H9 (cell line): Measurements from ENCODE around the gene RNF113B. TPM values are rescaled to one million over a fixed set of nuclear protein-coding genes. Genes with fewer than 3 reads are reported as not detected.

Source experiments
- DNase-seq: peaks from one replicate; pipeline ENCODE4 v3.0.0-alpha.2; 2017
- H2AFZ ChIP-seq: one replicate; pipeline ENCODE4 v1.6.1; 2013; ENCODE audit warnings: mild to moderate bottlenecking, low read length, control low read depth, moderate library complexity
- H2AK5ac ChIP-seq: 2 replicates; pipeline ENCODE4 v1.6.1; 2013; ENCODE audit warnings: low read length, control low read depth, mixed read lengths; ENCODE audit not compliant: insufficient read length
- H2BK120ac ChIP-seq: one replicate; pipeline ENCODE4 v1.6.1; 2013; ENCODE audit warnings: low read depth, mild to moderate bottlenecking, low read length, control low read depth, inconsistent platforms; ENCODE audit not compliant: poor library complexity, severe bottlenecking
- H2BK12ac ChIP-seq: 2 replicates; pipeline ENCODE4 v1.6.1; 2013; ENCODE audit warnings: low read length, control low read depth, mixed read lengths, low read depth; ENCODE audit not compliant: insufficient read length
- H2BK15ac ChIP-seq: 2 replicates; pipeline ENCODE4 v1.6.1; 2013; ENCODE audit warnings: low read depth, low read length, control low read depth
- H2BK20ac ChIP-seq: one replicate; pipeline ENCODE4 v1.6.1; 2013; ENCODE audit warnings: low read depth, mild to moderate bottlenecking, low read length, control low read depth, inconsistent platforms; ENCODE audit not compliant: poor library complexity, severe bottlenecking
- H2BK5ac ChIP-seq: 2 replicates; pipeline ENCODE4 v1.6.1; 2013; ENCODE audit warnings: low read length, control low read depth, mixed read lengths; ENCODE audit not compliant: insufficient read length
- H3K14ac ChIP-seq: 2 replicates; pipeline ENCODE4 v1.6.1; 2013; ENCODE audit warnings: low read length, control low read depth; ENCODE audit not compliant: insufficient read depth
- H3K18ac ChIP-seq: 2 replicates; pipeline ENCODE4 v1.6.1; 2013; ENCODE audit warnings: low read depth, mild to moderate bottlenecking, mixed read lengths, low read length, control low read depth; ENCODE audit not compliant: insufficient read length
- H3K23ac ChIP-seq: 2 replicates; pipeline ENCODE4 v1.6.1; 2013; ENCODE audit warnings: low read length, control low read depth, mixed read lengths, low read depth; ENCODE audit not compliant: insufficient read length
- H3K23me2 ChIP-seq: 2 replicates; pipeline ENCODE4 v1.6.1; 2013; ENCODE audit warnings: low read depth, mild to moderate bottlenecking, mixed read lengths, low read length, control low read depth; ENCODE audit not compliant: insufficient read length, poor library complexity, severe bottlenecking
- H3K27ac ChIP-seq: 2 replicates; pipeline ENCODE4 v1.5.1; 2013; ENCODE audit warnings: low read length, control low read depth, mixed read lengths, low read depth; ENCODE audit not compliant: insufficient read length
- H3K27me3 ChIP-seq: 2 replicates; pipeline ENCODE4 v1.6.1; 2013; ENCODE audit warnings: low read length, control low read depth, inconsistent platforms; ENCODE audit not compliant: insufficient read depth
- H3K4ac ChIP-seq: 2 replicates; pipeline ENCODE4 v1.6.1; 2013; ENCODE audit warnings: low read depth, mild to moderate bottlenecking, control low read depth, inconsistent platforms, low read length, moderate library complexity
- H3K4me1 ChIP-seq: 2 replicates; pipeline ENCODE4 v1.6.1; 2013; ENCODE audit warnings: low read length, control low read depth, inconsistent platforms; ENCODE audit not compliant: insufficient read depth
- H3K4me2 ChIP-seq: 2 replicates; pipeline ENCODE4 v1.6.1; 2013; ENCODE audit warnings: low read length, control low read depth, mixed read lengths; ENCODE audit not compliant: insufficient read length, insufficient read depth
- H3K56ac ChIP-seq: 2 replicates; pipeline ENCODE4 v1.6.1; 2013; ENCODE audit warnings: low read depth, mild to moderate bottlenecking, mixed read lengths, low read length, control low read depth; ENCODE audit not compliant: insufficient read length
- H3K79me1 ChIP-seq: 2 replicates; pipeline ENCODE4 v1.6.1; 2013; ENCODE audit warnings: low read depth, mild to moderate bottlenecking, moderate library complexity, low read length, control low read depth, inconsistent platforms; ENCODE audit not compliant: insufficient read depth, poor library complexity, severe bottlenecking
- H3K79me2 ChIP-seq: 2 replicates; pipeline ENCODE4 v1.6.1; 2013; ENCODE audit warnings: low read length, control low read depth, inconsistent platforms; ENCODE audit not compliant: insufficient read depth
- H3K9ac ChIP-seq: 2 replicates; pipeline ENCODE4 v1.6.1; 2013; ENCODE audit warnings: low read length, control low read depth, mixed read lengths; ENCODE audit not compliant: insufficient read length; ENCODE audit errors: extremely low read depth
- H3K9me3 ChIP-seq: one replicate; pipeline ENCODE4 v1.6.1; 2013; ENCODE audit warnings: low read depth, low read length, inconsistent platforms; ENCODE audit not compliant: control insufficient read depth
- H3T11ph ChIP-seq: one replicate; pipeline ENCODE4 v1.6.1; 2013; ENCODE audit warnings: mild to moderate bottlenecking, low read length, control low read depth, inconsistent platforms
- H4K20me1 ChIP-seq: one replicate; pipeline ENCODE4 v1.6.1; 2013; ENCODE audit not compliant: control insufficient read depth, insufficient read length, insufficient read depth
- H4K5ac ChIP-seq: 2 replicates; pipeline ENCODE4 v1.6.1; 2013; ENCODE audit warnings: low read depth, mild to moderate bottlenecking, mixed read lengths, low read length, control low read depth; ENCODE audit not compliant: insufficient read length
- H4K8ac ChIP-seq: replicated peaks from 2 replicates; pipeline ENCODE4 v1.6.1; 2013; ENCODE audit warnings: low read length, control low read depth, mixed read lengths, low read depth; ENCODE audit not compliant: insufficient read length
- H4K91ac ChIP-seq: 2 replicates; pipeline ENCODE4 v1.6.1; 2013; ENCODE audit warnings: low read depth, mild to moderate bottlenecking, moderate library complexity, mixed read lengths, low read length, control low read depth; ENCODE audit not compliant: insufficient read length
- H3K27ac Mint-ChIP-seq, 3 experiments: 2 replicates in 2 of 3; 3 replicates in 1 of 3; pipeline ENCODE4 v1.8.0; 2020 to 2021; ENCODE audit warnings: mixed read lengths in 3 of 3, mild to moderate bottlenecking in 1 of 3, moderate library complexity in 1 of 3
- H3K27me3 Mint-ChIP-seq: 2 replicates; pipeline ENCODE4 v1.8.0; 2021; ENCODE audit warnings: low read depth, mild to moderate bottlenecking, moderate library complexity, mixed read lengths
- H3K36me3 Mint-ChIP-seq, 3 experiments: 2 replicates in 2 of 3; 3 replicates in 1 of 3; pipeline ENCODE4 v1.8.0; 2020 to 2021; ENCODE audit warnings: low read depth in 3 of 3, mixed read lengths in 3 of 3; ENCODE audit not compliant: insufficient read depth in 1 of 3
- H3K4me1 Mint-ChIP-seq, 2 experiments: 2 replicates each; pipeline ENCODE4 v1.8.0; 2020; ENCODE audit warnings: mixed read lengths in 2 of 2
- H3K4me3 Mint-ChIP-seq, 2 experiments: 2 replicates in 1 of 2; 3 replicates in 1 of 2; pipeline ENCODE4 v1.8.0; 2020 to 2021; ENCODE audit warnings: mild to moderate bottlenecking in 2 of 2, mixed read lengths in 2 of 2, moderate library complexity in 1 of 2
- H3K9me3 Mint-ChIP-seq, 2 experiments: 2 replicates in 1 of 2; 3 replicates in 1 of 2; pipeline ENCODE4 v1.8.0; 2020; ENCODE audit warnings: mild to moderate bottlenecking in 2 of 2, mixed read lengths in 2 of 2, moderate library complexity in 1 of 2
- WGBS: extraction: QIAGEN DNeasy Blood & Tissue Kit; methylation state at CpG from one replicate; pipeline ENCODE4 v1.1.7; 2013; ENCODE audit warnings: missing lambda C conversion rate, low lambda C conversion rate, mixed read lengths; ENCODE audit not compliant: insufficient read length; ENCODE audit errors: extremely low coverage; 5-methylcytosine and 5-hydroxymethylcytosine counted together
- total RNA-seq: library from RNA; stranded (reverse); gene quantifications from 2 replicates; pipeline ENCODE4 v1.2.1, GENCODE V29; 2021
- TF ChIP-seq, protein P1 (sequence below): fragments of 200-600 bp; sonication (generic); conservative IDR thresholded peaks from 3 replicates; pipeline ENCODE4 v1.8.0; 2021; ENCODE audit warnings: antibody characterized with exemption, mild to moderate bottlenecking

The RNF113B gene
- total RNA-seq, 1 experiment from 2014 or later, result not detected

DNA sequence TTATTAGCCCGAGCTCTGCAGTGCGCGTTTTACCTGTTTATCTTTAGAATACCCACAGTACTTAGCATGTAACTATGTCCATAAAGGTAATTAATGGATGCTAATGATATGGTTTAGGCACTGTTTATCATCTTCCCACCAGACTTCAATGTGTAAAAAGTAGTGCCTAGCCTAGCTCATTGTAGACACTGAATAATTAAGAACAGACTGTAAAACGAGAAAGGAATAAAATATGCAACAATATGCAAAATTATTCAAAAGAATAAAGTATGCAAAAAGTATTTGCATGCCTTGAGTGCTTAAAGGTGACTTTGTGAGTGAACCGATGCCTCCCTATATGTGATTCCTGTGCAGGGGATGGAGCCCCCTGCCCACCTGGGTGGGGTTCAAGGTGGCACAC is 35.7 kb upstream of the RNF113B start:
- H3K9me3 Mint-ChIP-seq, result peaks cover 21 to 23% of the 10 kb centered on the region in 2 experiments
- peak overlapping the region in 1 of 3 experiments; percentile 95; a peak in 1 of 7 replicates for H3K27ac Mint-ChIP-seq
- H3K56ac ChIP-seq, result no peak overlapping the region
- no peak overlapping the region for H3K27ac ChIP-seq
- no peaks in the 10 kb centered on the region for H3K9me3 ChIP-seq
- no peak overlapping the region for H3K14ac ChIP-seq
- H2BK120ac ChIP-seq, result no peak overlapping the region
- TF ChIP-seq, protein P1, sequence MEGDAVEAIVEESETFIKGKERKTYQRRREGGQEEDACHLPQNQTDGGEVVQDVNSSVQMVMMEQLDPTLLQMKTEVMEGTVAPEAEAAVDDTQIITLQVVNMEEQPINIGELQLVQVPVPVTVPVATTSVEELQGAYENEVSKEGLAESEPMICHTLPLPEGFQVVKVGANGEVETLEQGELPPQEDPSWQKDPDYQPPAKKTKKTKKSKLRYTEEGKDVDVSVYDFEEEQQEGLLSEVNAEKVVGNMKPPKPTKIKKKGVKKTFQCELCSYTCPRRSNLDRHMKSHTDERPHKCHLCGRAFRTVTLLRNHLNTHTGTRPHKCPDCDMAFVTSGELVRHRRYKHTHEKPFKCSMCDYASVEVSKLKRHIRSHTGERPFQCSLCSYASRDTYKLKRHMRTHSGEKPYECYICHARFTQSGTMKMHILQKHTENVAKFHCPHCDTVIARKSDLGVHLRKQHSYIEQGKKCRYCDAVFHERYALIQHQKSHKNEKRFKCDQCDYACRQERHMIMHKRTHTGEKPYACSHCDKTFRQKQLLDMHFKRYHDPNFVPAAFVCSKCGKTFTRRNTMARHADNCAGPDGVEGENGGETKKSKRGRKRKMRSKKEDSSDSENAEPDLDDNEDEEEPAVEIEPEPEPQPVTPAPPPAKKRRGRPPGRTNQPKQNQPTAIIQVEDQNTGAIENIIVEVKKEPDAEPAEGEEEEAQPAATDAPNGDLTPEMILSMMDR, result no peak
- peaks cover 30 to 44% (median 38%) of the 10 kb centered on the region in 3 experiments for H3K36me3 Mint-ChIP-seq
- no peak overlapping the region for H3K23ac ChIP-seq
- peaks cover 19 to 34% of the 10 kb centered on the region in 2 experiments for H3K4me1 Mint-ChIP-seq
- H3K4me2 ChIP-seq, result no peak overlapping the region
- no peaks in the 10 kb centered on the region for H3K79me1 ChIP-seq
- no peak overlapping the region for H3K18ac ChIP-seq
- no peak overlapping the region for H3K9ac ChIP-seq
- no peaks in the 10 kb centered on the region for H3K23me2 ChIP-seq
- no peak overlapping the region for H3K4me3 Mint-ChIP-seq
- no peak overlapping the region for H2AK5ac ChIP-seq
- H2BK15ac ChIP-seq, result no peak overlapping the region
- DNase-seq, result no peak
- H4K20me1 ChIP-seq, result no peaks in the 10 kb centered on the region
- H3K4ac ChIP-seq, result no peak overlapping the region
- H4K91ac ChIP-seq, result no peak overlapping the region
- WGBS, result no CpG with 5 or more reads among the region's 5 CpGs
- no peak overlapping the region for H2BK12ac ChIP-seq
- no peaks in the 10 kb centered on the region; the same call in 1 of the 2 replicates for H3K27me3 Mint-ChIP-seq
- no peak overlapping the region for H2BK20ac ChIP-seq
- no peaks in the 10 kb centered on the region for H3K27me3 ChIP-seq
- no peak overlapping the region for H4K8ac ChIP-seq
- H3K4me1 ChIP-seq, result peaks cover 4% of the 10 kb centered on the region; the same call in 1 of the 2 replicates
- H3T11ph ChIP-seq, result no peak overlapping the region
- H2BK5ac ChIP-seq, result no peak overlapping the region
- no peaks in the 10 kb centered on the region; the same call in 1 of the 2 replicates for H3K79me2 ChIP-seq
- no peak overlapping the region for H2AFZ ChIP-seq
- H4K5ac ChIP-seq, result no peak overlapping the region
